Ascending aorta (tissue), 2 donors: ENCODE measurements around the gene TSPAN4. TPM values are rescaled to one million over a fixed set of nuclear protein-coding genes. Genes with fewer than 3 reads are reported as not detected.
A peak's percentile ranks its signal among the peaks of the same experiment; 100 is the strongest.

ENCODE experiments used
- DNase-seq, 2 donors: peaks; one replicate each; pipeline ENCODE4 v3.0.0-alpha.2; 2019; ENCODE audit warnings: low spot score in 2 of 2
- H3K27ac ChIP-seq, 2 donors: fragments of 200-600 bp; sonication (generic); one replicate each; pipeline ENCODE4 v1.5.1; 2016 to 2017; ENCODE audit warnings: mild to moderate bottlenecking in 1 of 2
- H3K27me3 ChIP-seq: fragments of 200-600 bp; sonication (generic); one replicate; pipeline ENCODE4 v1.5.1; 2017
- H3K36me3 ChIP-seq, 2 donors: fragments of 200-600 bp; sonication (generic); one replicate each; pipeline ENCODE4 v1.5.1; 2016
- H3K4me1 ChIP-seq, 2 donors: fragments of 200-600 bp; sonication (generic); one replicate each; pipeline ENCODE4 v1.5.1; 2016 to 2017; ENCODE audit warnings: mild to moderate bottlenecking in 1 of 2
- H3K4me3 ChIP-seq, 2 donors: fragments of 200-600 bp; sonication (generic); one replicate each; pipeline ENCODE4 v1.5.1; 2016 to 2017; ENCODE audit warnings: mild to moderate bottlenecking in 1 of 2
- H3K9me3 ChIP-seq, 2 donors: fragments of 200-600 bp; sonication (generic); one replicate each; pipeline ENCODE4 v1.5.1; 2016
- intact Hi-C: fragments of 100-400 bp; cut with DNase I; formaldehyde crosslinking; loops from one replicate; pipeline ENCODE4 v1.15.1; 2023
- total RNA-seq: library from RNA; depleted of rRNA; stranded (reverse); fragments of >200 nt; gene quantifications from one replicate; pipeline ENCODE4 v1.1.0, GENCODE V29; 2016
- TF ChIP-seq, protein P1 (sequence below), 3 experiments: fragments of 200-600 bp in 2 of 3; fragments of 450-650 bp in 1 of 3; sonication (generic) in 2 of 3; IDR thresholded peaks; one replicate each; pipeline ENCODE4 v1.5.1; 2016 to 2019; ENCODE audit warnings: antibody characterized with exemption in 3 of 3, mild to moderate bottlenecking in 1 of 3, moderate library complexity in 1 of 3

The TSPAN4 gene
- total RNA-seq, 1 donor from 2014 or later = 252 TPM

DNA sequence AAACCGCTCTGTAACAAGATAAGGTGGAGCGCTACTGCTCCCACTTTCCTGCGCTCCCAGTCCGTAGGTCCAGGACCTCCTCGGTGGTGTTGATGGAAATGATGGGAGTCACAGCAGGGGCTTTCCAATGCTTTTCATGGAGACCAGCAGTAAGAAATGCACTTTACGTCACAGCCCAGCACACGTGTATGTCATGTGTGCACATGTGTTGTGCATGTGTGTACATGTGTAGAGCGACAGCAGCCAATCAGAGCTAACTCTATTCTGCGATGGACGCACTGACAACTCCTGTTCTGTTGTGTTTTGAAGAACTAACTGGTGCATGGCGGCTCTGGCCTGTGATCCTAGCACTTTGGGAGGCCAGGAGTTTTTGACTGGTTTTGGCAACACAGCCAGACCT lies 66.8 kb downstream of the TSPAN4 start:
- Histone ChIP-seq H3K4me3 (peak overlapping the region in 1 of 2 donors; percentile 98), H3K9me3 (no peaks in the 10 kb centered on the region), H3K27ac (no peak overlapping the region), H3K36me3 (peaks cover 4% of the 10 kb centered on the region in 2 donors), H3K4me1 (peaks cover 0 to 16% of the 10 kb centered on the region in 2 donors), H3K27me3 (no peaks in the 10 kb centered on the region)
- DNase-seq = no peak
- TF ChIP-seq, protein P1, sequence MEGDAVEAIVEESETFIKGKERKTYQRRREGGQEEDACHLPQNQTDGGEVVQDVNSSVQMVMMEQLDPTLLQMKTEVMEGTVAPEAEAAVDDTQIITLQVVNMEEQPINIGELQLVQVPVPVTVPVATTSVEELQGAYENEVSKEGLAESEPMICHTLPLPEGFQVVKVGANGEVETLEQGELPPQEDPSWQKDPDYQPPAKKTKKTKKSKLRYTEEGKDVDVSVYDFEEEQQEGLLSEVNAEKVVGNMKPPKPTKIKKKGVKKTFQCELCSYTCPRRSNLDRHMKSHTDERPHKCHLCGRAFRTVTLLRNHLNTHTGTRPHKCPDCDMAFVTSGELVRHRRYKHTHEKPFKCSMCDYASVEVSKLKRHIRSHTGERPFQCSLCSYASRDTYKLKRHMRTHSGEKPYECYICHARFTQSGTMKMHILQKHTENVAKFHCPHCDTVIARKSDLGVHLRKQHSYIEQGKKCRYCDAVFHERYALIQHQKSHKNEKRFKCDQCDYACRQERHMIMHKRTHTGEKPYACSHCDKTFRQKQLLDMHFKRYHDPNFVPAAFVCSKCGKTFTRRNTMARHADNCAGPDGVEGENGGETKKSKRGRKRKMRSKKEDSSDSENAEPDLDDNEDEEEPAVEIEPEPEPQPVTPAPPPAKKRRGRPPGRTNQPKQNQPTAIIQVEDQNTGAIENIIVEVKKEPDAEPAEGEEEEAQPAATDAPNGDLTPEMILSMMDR (IDR thresholded peaks at IDR 0.05) = no peak
- intact Hi-C loops = no loop called here

DNA sequence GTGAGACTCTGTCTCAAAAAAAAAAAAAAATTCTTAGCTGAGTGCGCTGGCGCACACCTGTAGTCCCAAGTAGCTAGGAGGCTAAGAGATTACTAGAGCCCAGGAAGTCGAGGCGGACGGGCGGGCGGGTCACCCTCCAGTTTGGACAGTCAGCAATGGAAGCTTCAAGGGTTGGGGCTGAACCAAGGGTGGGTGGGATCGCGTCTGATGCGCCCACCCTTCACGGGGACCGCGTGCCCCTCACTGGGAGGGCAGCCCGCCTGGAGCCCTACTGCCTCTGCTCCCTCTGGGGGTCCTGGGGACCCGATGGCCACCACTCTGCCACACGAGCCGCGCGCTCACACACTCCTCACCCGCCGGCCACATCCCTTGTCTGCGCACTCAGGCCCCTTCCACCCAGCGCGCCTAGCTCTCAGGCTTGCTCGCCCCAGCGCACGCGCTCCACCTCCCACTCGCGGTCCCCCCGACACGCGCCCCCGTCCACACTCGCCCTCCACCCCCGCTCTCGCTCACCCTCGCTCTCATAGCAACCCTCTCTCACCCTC lies 67.5 kb downstream of the TSPAN4 start:
- H3K36me3 ChIP-seq = peaks cover 0 to 2% of the 10 kb centered on the region in 2 donors
- TF ChIP-seq, protein P1 (IDR thresholded peaks at IDR 0.05) = no peak
- DNase-seq = no peak
- peaks cover 0 to 16% of the 10 kb centered on the region in 2 donors for H3K4me1 ChIP-seq
- intact Hi-C loops = loop anchor here (5.0 kb wide), 1 partner anchor 63 kb away; no protein-coding TSS in a partner anchor
- H3K27ac ChIP-seq = peak overlapping the region; percentile 57 to 92
- H3K4me3 ChIP-seq = peak overlapping the region; percentile 86 to 98
- H3K9me3 ChIP-seq = no peaks in the 10 kb centered on the region
- no peaks in the 10 kb centered on the region for H3K27me3 ChIP-seq

DNA sequence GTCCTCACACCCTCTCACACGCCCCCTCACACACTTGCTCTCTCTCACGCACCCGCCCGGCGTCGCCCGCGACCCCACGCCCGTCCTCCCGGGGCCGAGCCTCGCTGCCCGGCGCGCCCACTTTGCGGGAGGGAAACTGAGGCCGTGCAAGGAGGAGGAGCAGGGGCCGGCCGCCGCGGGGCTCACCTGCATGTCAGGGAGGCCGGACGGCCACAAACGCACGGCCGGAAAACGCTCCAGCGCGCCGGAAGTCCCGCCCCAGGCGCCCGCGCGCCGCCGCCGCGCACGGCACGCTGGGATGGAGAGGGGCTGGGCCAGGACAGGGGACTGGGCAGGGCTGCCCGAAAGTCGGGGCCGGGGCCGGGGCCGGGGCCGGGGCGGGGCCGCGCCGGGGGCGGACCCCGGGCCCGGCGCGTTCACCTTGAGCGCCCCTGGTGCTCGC lies 68.0 kb downstream of the TSPAN4 start, which contains the start of gene CHID1:
Gene CHID1, minus strand, starts transcription at position 222 of the 442 bp plus-strand sequence. CDS start 5,994 bp downstream, outside the sequence.
- Histone ChIP-seq H3K4me1 (peaks cover 0 to 16% of the 10 kb centered on the region in 2 donors), H3K27ac (peak within 1 kb of the TSS; percentile 83 to 92), H3K27me3 (no peaks in the 10 kb centered on the region), H3K36me3 (peaks cover 0 to 2% of the 10 kb centered on the region in 2 donors), H3K9me3 (no peaks in the 10 kb centered on the region), H3K4me3 (peak within 1 kb of the TSS; percentile 86 to 98)
- DNase-seq = peak; percentile 29 to 92
- TF ChIP-seq, protein P1 (IDR thresholded peaks at IDR 0.05) = no peak
- intact Hi-C loops = loop anchor here (1.0 to 5.0 kb wide), 2 partner anchors 15 to 63 kb away; partner anchors contain the start of gene AP2A2

DNA sequence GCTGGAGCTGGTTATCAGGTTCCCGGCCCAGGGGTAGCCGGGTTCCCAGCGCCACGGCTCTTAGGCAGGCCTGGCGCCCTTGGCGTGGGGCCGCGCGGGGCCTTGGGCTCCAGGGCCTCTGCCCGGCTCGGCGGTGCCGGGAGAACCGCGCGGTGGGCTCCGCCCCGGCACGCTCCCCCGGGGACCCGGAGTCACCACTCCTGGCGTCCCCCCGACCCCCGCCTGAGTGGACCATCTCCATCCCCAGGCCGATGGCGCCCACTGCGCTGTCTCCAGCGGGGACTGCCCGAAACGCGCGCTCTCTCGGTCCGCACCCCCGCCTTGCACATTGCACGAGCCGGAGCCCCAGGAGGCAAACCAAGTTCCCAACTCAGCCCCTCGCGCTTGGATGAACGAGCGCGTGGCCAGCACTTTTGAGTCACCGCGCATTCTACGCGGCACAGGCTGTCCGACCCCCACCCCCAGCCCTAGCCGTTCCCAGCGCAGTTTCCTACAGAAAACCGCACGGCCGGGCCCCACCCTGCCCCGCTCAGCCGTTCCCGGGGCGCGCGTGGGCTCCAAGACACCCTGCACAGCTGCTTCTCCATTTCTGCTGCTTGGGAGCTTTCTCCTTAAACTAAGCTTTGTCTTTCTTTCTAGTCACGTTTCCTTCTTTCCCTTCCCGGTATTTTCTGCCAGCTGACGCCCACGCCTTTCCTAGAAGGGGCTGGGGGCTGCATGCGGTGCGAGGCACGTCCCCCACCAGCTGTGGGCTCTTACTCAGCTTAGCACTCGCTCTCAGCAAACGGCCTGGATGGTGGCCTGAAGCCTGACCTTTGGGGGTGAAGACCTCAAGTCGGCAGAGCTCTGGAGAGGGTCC lies 68.6 kb downstream of the TSPAN4 start:
- Histone ChIP-seq H3K27ac (peak overlapping the region; percentile 83 to 92), H3K9me3 (no peaks in the 10 kb centered on the region), H3K27me3 (no peaks in the 10 kb centered on the region), H3K36me3 (peaks cover 0 to under 1% of the 10 kb centered on the region in 2 donors), H3K4me1 (peaks cover 0 to 16% of the 10 kb centered on the region in 2 donors), H3K4me3 (peak overlapping the region; percentile 86 to 98)
- TF ChIP-seq, protein P1 (IDR thresholded peaks at IDR 0.05) = no peak
- intact Hi-C loops = loop anchor here (1.0 to 5.0 kb wide), 2 partner anchors 14 to 64 kb away; partner anchors contain the start of gene AP2A2
- DNase-seq = peak in 1 of 2 donors; percentile 72

DNA sequence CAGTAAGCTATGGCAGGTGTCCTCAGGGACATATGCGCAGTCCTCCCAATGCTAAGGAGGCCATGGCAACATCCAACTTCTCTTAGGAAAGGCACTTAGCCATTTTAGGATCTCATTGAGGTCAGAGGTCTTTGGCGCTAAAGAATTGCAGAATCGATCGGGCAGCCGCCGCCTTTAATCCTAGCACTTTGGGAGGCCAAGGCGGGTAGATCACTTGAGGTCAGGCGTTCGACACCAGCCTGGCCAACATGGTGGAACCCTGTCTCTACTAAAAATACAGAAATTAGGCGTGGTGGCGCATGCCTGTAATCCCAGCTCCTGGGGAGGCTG lies 69.2 kb downstream of the TSPAN4 start:
- H3K27me3 ChIP-seq = no peaks in the 10 kb centered on the region
- no peaks in the 10 kb centered on the region for H3K9me3 ChIP-seq
- no peak for DNase-seq
- H3K4me3 ChIP-seq = peak overlapping the region in 1 of 2 donors; percentile 98
- H3K36me3 ChIP-seq = no peaks in the 10 kb centered on the region
- TF ChIP-seq, protein P1 (IDR thresholded peaks at IDR 0.05) = no peak
- peaks cover 0 to 16% of the 10 kb centered on the region in 2 donors for H3K4me1 ChIP-seq
- H3K27ac ChIP-seq = peak overlapping the region; percentile 83 to 92
- intact Hi-C loops = loop anchor here (1.0 to 5.0 kb wide), 2 partner anchors 13 to 65 kb away; partner anchors contain the start of gene AP2A2
